H9 (cell line): ENCODE measurements around the gene RGS5. TPM values are rescaled to one million over a fixed set of nuclear protein-coding genes. Genes with fewer than 3 reads are reported as not detected.

ENCODE experiments used
- DNase-seq: peaks from one replicate; pipeline ENCODE4 v3.0.0-alpha.2; 2017
- H2AFZ ChIP-seq: one replicate; pipeline ENCODE4 v1.6.1; 2013; ENCODE audit warnings: mild to moderate bottlenecking, low read length, control low read depth, moderate library complexity
- H2AK5ac ChIP-seq: 2 replicates; pipeline ENCODE4 v1.6.1; 2013; ENCODE audit warnings: low read length, control low read depth, mixed read lengths; ENCODE audit not compliant: insufficient read length
- H2BK120ac ChIP-seq: one replicate; pipeline ENCODE4 v1.6.1; 2013; ENCODE audit warnings: low read depth, mild to moderate bottlenecking, low read length, control low read depth, inconsistent platforms; ENCODE audit not compliant: poor library complexity, severe bottlenecking
- H2BK12ac ChIP-seq: 2 replicates; pipeline ENCODE4 v1.6.1; 2013; ENCODE audit warnings: low read length, control low read depth, mixed read lengths, low read depth; ENCODE audit not compliant: insufficient read length
- H2BK15ac ChIP-seq: 2 replicates; pipeline ENCODE4 v1.6.1; 2013; ENCODE audit warnings: low read depth, low read length, control low read depth
- H2BK20ac ChIP-seq: one replicate; pipeline ENCODE4 v1.6.1; 2013; ENCODE audit warnings: low read depth, mild to moderate bottlenecking, low read length, control low read depth, inconsistent platforms; ENCODE audit not compliant: poor library complexity, severe bottlenecking
- H2BK5ac ChIP-seq: 2 replicates; pipeline ENCODE4 v1.6.1; 2013; ENCODE audit warnings: low read length, control low read depth, mixed read lengths; ENCODE audit not compliant: insufficient read length
- H3K14ac ChIP-seq: 2 replicates; pipeline ENCODE4 v1.6.1; 2013; ENCODE audit warnings: low read length, control low read depth; ENCODE audit not compliant: insufficient read depth
- H3K18ac ChIP-seq: 2 replicates; pipeline ENCODE4 v1.6.1; 2013; ENCODE audit warnings: low read depth, mild to moderate bottlenecking, mixed read lengths, low read length, control low read depth; ENCODE audit not compliant: insufficient read length
- H3K23ac ChIP-seq: 2 replicates; pipeline ENCODE4 v1.6.1; 2013; ENCODE audit warnings: low read length, control low read depth, mixed read lengths, low read depth; ENCODE audit not compliant: insufficient read length
- H3K23me2 ChIP-seq: 2 replicates; pipeline ENCODE4 v1.6.1; 2013; ENCODE audit warnings: low read depth, mild to moderate bottlenecking, mixed read lengths, low read length, control low read depth; ENCODE audit not compliant: insufficient read length, poor library complexity, severe bottlenecking
- H3K27ac ChIP-seq: 2 replicates; pipeline ENCODE4 v1.5.1; 2013; ENCODE audit warnings: low read length, control low read depth, mixed read lengths, low read depth; ENCODE audit not compliant: insufficient read length
- H3K27me3 ChIP-seq: 2 replicates; pipeline ENCODE4 v1.6.1; 2013; ENCODE audit warnings: low read length, control low read depth, inconsistent platforms; ENCODE audit not compliant: insufficient read depth
- H3K4ac ChIP-seq: 2 replicates; pipeline ENCODE4 v1.6.1; 2013; ENCODE audit warnings: low read depth, mild to moderate bottlenecking, control low read depth, inconsistent platforms, low read length, moderate library complexity
- H3K4me1 ChIP-seq: 2 replicates; pipeline ENCODE4 v1.6.1; 2013; ENCODE audit warnings: low read length, control low read depth, inconsistent platforms; ENCODE audit not compliant: insufficient read depth
- H3K4me2 ChIP-seq: 2 replicates; pipeline ENCODE4 v1.6.1; 2013; ENCODE audit warnings: low read length, control low read depth, mixed read lengths; ENCODE audit not compliant: insufficient read length, insufficient read depth
- H3K56ac ChIP-seq: 2 replicates; pipeline ENCODE4 v1.6.1; 2013; ENCODE audit warnings: low read depth, mild to moderate bottlenecking, mixed read lengths, low read length, control low read depth; ENCODE audit not compliant: insufficient read length
- H3K79me1 ChIP-seq: 2 replicates; pipeline ENCODE4 v1.6.1; 2013; ENCODE audit warnings: low read depth, mild to moderate bottlenecking, moderate library complexity, low read length, control low read depth, inconsistent platforms; ENCODE audit not compliant: insufficient read depth, poor library complexity, severe bottlenecking
- H3K79me2 ChIP-seq: 2 replicates; pipeline ENCODE4 v1.6.1; 2013; ENCODE audit warnings: low read length, control low read depth, inconsistent platforms; ENCODE audit not compliant: insufficient read depth
- H3K9ac ChIP-seq: 2 replicates; pipeline ENCODE4 v1.6.1; 2013; ENCODE audit warnings: low read length, control low read depth, mixed read lengths; ENCODE audit not compliant: insufficient read length; ENCODE audit errors: extremely low read depth
- H3K9me3 ChIP-seq: one replicate; pipeline ENCODE4 v1.6.1; 2013; ENCODE audit warnings: low read depth, low read length, inconsistent platforms; ENCODE audit not compliant: control insufficient read depth
- H3T11ph ChIP-seq: one replicate; pipeline ENCODE4 v1.6.1; 2013; ENCODE audit warnings: mild to moderate bottlenecking, low read length, control low read depth, inconsistent platforms
- H4K20me1 ChIP-seq: one replicate; pipeline ENCODE4 v1.6.1; 2013; ENCODE audit not compliant: control insufficient read depth, insufficient read length, insufficient read depth
- H4K5ac ChIP-seq: 2 replicates; pipeline ENCODE4 v1.6.1; 2013; ENCODE audit warnings: low read depth, mild to moderate bottlenecking, mixed read lengths, low read length, control low read depth; ENCODE audit not compliant: insufficient read length
- H4K8ac ChIP-seq: replicated peaks from 2 replicates; pipeline ENCODE4 v1.6.1; 2013; ENCODE audit warnings: low read length, control low read depth, mixed read lengths, low read depth; ENCODE audit not compliant: insufficient read length
- H4K91ac ChIP-seq: 2 replicates; pipeline ENCODE4 v1.6.1; 2013; ENCODE audit warnings: low read depth, mild to moderate bottlenecking, moderate library complexity, mixed read lengths, low read length, control low read depth; ENCODE audit not compliant: insufficient read length
- H3K27ac Mint-ChIP-seq, 3 experiments: 2 replicates in 2 of 3; 3 replicates in 1 of 3; pipeline ENCODE4 v1.8.0; 2020 to 2021; ENCODE audit warnings: mixed read lengths in 3 of 3, mild to moderate bottlenecking in 1 of 3, moderate library complexity in 1 of 3
- H3K27me3 Mint-ChIP-seq: 2 replicates; pipeline ENCODE4 v1.8.0; 2021; ENCODE audit warnings: low read depth, mild to moderate bottlenecking, moderate library complexity, mixed read lengths
- H3K36me3 Mint-ChIP-seq, 3 experiments: 2 replicates in 2 of 3; 3 replicates in 1 of 3; pipeline ENCODE4 v1.8.0; 2020 to 2021; ENCODE audit warnings: low read depth in 3 of 3, mixed read lengths in 3 of 3; ENCODE audit not compliant: insufficient read depth in 1 of 3
- H3K4me1 Mint-ChIP-seq, 2 experiments: 2 replicates each; pipeline ENCODE4 v1.8.0; 2020; ENCODE audit warnings: mixed read lengths in 2 of 2
- H3K4me3 Mint-ChIP-seq, 2 experiments: 2 replicates in 1 of 2; 3 replicates in 1 of 2; pipeline ENCODE4 v1.8.0; 2020 to 2021; ENCODE audit warnings: mild to moderate bottlenecking in 2 of 2, mixed read lengths in 2 of 2, moderate library complexity in 1 of 2
- H3K9me3 Mint-ChIP-seq, 2 experiments: 2 replicates in 1 of 2; 3 replicates in 1 of 2; pipeline ENCODE4 v1.8.0; 2020; ENCODE audit warnings: mild to moderate bottlenecking in 2 of 2, mixed read lengths in 2 of 2, moderate library complexity in 1 of 2
- CTCF ChIP-seq: fragments of 200-600 bp; sonication (generic); conservative IDR thresholded peaks from 3 replicates; pipeline ENCODE4 v1.8.0; 2021; ENCODE audit warnings: antibody characterized with exemption, mild to moderate bottlenecking
- WGBS: extraction: QIAGEN DNeasy Blood & Tissue Kit; methylation state at CpG from one replicate; pipeline ENCODE4 v1.1.7; 2013; ENCODE audit warnings: missing lambda C conversion rate, low lambda C conversion rate, mixed read lengths; ENCODE audit not compliant: insufficient read length; ENCODE audit errors: extremely low coverage; 5-methylcytosine and 5-hydroxymethylcytosine counted together
- total RNA-seq: library from RNA; stranded (reverse); gene quantifications from 2 replicates; pipeline ENCODE4 v1.2.1, GENCODE V29; 2021

RGS5 gene
- total RNA-seq, 1 experiment from 2014 or later = 30.1 TPM

DNA sequence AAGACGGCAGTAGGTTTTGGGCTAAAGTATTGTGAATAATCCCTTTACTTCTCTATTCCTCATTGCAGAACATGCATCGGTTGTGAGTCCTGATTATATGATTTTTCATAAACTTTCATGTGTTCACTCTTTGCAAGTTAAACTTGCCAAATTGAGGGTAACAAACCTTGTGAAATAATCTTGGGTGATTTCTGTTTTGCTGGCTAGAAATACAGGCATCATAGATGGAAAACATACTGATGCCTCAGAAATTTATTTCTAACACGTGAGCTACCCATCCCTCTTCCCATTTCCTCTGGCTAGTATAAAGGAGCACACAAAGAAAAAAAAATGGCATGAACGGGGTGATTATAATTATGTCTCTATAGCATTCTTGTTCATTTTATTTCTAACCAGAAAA is 39.6 kb downstream of the RGS5 start:
- Histone ChIP-seq H2AFZ (no peak overlapping the region), H2BK15ac (no peak overlapping the region), H3K9me3 (no peaks in the 10 kb centered on the region), H3K79me1 (no peaks in the 10 kb centered on the region), H3K4me2 (no peak overlapping the region), H3K27me3 (no peaks in the 10 kb centered on the region), H3K56ac (no peak overlapping the region), H4K8ac (no peak overlapping the region), H2BK120ac (no peak overlapping the region), H3K4me1 (no peaks in the 10 kb centered on the region; the same call in 1 of the 2 replicates), H3K79me2 (no peaks in the 10 kb centered on the region), H3K27ac (no peak overlapping the region), H3K23me2 (no peaks in the 10 kb centered on the region), H2BK5ac (no peak overlapping the region), H2BK20ac (no peak overlapping the region), H4K20me1 (no peaks in the 10 kb centered on the region), H3K14ac (no peak overlapping the region), H4K5ac (no peak overlapping the region), H2BK12ac (no peak overlapping the region), H3K23ac (no peak overlapping the region), H4K91ac (no peak overlapping the region), H2AK5ac (no peak overlapping the region), H3T11ph (no peak overlapping the region), H3K18ac (no peak overlapping the region), H3K9ac (no peak overlapping the region), H3K4ac (no peak overlapping the region)
- Mint-ChIP-seq H3K27me3 (no peaks in the 10 kb centered on the region; the same call in 1 of the 2 replicates), H3K4me1 (peaks cover 17 to 23% of the 10 kb centered on the region in 2 experiments), H3K27ac (no peak overlapping the region), H3K36me3 (peaks cover 9 to 16% (median 15%) of the 10 kb centered on the region in 3 experiments), H3K4me3 (no peak overlapping the region), H3K9me3 (peaks cover 9 to 10% of the 10 kb centered on the region in 2 experiments)
- no peak for DNase-seq
- WGBS = no CpG with 5 or more reads among the region's 4 CpGs
- no peak for TF ChIP-seq CTCF
